ENCODE results near the gene SORL1. TPM values are rescaled to one million over a fixed set of nuclear protein-coding genes. Genes with fewer than 3 reads are reported as not detected.

The SORL1 gene
- total RNA-seq, 4 donors from 2014 or later: 3.0 to 12.3 (median 8.1) TPM

DNA sequence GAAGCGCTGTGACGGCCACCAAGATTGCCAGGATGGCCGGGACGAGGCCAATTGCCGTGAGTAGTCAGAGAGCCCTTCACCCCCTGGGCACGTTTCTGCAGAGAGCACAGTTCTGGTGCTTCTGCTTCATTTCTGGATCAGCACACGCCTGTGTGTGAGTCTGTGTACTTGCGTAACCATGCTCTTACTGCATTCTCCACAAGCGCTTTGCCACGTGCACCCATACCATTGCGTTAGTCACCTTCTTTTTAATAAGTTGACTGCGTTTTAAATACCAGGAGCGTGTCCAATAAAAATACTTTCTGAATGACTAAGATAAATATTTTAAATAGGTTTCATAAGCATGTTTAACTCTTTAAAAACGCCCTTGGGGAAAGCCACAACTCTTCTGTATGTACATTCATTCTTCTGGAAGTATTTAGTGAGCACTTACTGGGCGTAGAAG lies 143.6 kb downstream of the SORL1 start:
- Histone ChIP-seq H3K27me3 (no peaks in the 10 kb centered on the region), H3K36me3 (no peaks in the 10 kb centered on the region), H3K4me3 (no peak overlapping the region), H3K4me1 (peaks cover 0 to 57% (median 47%) of the 10 kb centered on the region in 4 donors), H3K27ac (replicated peaks in 1 of 4) (peak overlapping the region; percentile 66 to 82 (median 78)), H3K9me3 (no peaks in the 10 kb centered on the region)
- 55% methylated on average over 14 of the region's 15 CpGs for WGBS
- TF ChIP-seq POLR2AphosphoS5 (IDR thresholded peaks at IDR 0.05) (peak; percentile 89 to 91), EP300 (IDR thresholded peaks at IDR 0.05) (peak; percentile 86), POLR2A (IDR thresholded peaks at IDR 0.05; ENCODE audit: low read depth) (no peak)
- intact Hi-C loops (cut with DNase I): no loop called here
- no peak for DNase-seq (ENCODE audit: extremely low spot score)

DNA sequence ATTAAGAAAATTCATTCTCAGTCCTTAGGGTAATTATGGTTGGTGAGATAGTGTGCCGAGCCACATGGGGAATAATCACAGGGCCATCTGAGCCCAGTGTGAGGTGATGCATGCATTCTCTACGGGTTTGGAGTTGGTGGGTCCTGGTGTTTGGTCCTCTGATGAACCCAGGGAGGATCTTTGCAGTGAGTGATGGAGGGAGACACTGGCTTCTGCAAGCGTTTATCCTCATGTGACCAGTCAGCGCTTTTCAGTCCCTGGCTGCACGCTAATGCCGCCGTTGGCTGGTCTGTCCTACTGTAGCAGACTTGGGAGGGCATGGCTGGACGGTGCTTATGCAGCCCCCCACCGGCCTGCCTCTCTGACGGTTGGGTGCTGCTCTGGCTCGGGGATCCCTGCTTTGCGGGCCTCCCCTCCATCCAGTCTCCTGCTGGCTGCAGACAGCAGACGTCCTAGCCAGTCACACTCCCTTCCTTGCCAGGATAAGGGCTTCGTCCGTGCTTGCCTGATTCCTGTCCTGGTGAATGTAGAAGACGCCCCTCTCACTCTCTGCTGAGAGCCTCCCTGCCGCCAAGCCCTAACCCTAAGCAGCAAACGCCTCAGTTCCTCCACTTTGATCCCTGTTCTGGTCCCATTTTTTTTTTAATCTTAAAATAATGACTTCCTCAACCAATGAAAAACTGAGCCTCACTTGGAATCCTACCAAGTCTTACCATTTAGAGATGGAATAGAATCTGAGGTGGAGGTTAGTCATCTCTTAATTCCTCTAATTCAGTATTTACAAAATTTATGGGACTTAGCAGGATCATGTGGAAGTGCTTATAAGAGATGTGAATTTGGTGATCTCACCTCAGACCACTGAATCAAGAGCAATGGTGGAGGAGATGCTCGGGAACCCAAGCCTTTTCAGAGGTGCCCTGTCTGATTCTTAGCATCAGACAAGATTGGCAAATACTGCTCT lies 144.4 kb downstream of the SORL1 start:
- intact Hi-C loops (cut with DNase I): no loop called here
- no peaks in the 10 kb centered on the region for H3K36me3 ChIP-seq
- no peak for TF ChIP-seq POLR2AphosphoS5 (IDR thresholded peaks at IDR 0.05)
- no peak for TF ChIP-seq POLR2A (IDR thresholded peaks at IDR 0.05; ENCODE audit: low read depth)
- no peak for TF ChIP-seq EP300 (IDR thresholded peaks at IDR 0.05)
- TF ChIP-seq CTCF (IDR thresholded peaks at IDR 0.05): no peak
- DNase-seq (ENCODE audit: extremely low spot score): no peak
- no peaks in the 10 kb centered on the region for H3K9me3 ChIP-seq
- 80% methylated on average over 9 of the region's 19 CpGs for WGBS
- no peak overlapping the region for H3K4me3 ChIP-seq
- H3K27me3 ChIP-seq: no peaks in the 10 kb centered on the region
- H3K27ac ChIP-seq (replicated peaks in 1 of 4): peak overlapping the region; percentile 55 to 82 (median 78)
- H3K4me1 ChIP-seq: peaks cover 0 to 53% (median 43%) of the 10 kb centered on the region in 4 donors

DNA sequence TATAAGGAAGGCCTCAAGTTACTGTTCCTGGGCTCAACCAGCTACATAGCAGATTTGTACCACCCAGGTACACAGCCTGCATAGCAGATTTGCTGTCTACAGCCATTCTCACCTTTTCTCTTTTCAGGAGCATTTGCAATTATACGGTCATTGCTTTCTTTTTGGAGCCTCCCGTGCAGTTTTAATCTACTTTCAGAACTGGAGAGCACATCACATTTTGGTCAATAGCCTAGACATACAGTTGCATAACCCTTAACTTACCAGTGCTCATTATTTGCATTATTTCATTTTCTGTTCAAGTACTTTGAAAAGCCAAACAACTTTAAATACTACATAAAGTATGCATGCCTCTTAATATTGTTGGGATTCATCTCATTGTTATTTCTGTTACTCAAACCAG lies 151.2 kb downstream of the SORL1 start:
- DNase-seq (ENCODE audit: extremely low spot score): no peak
- no peaks in the 10 kb centered on the region for H3K9me3 ChIP-seq
- intact Hi-C loops (cut with DNase I): no loop called here
- H3K4me3 ChIP-seq: no peak overlapping the region
- H3K36me3 ChIP-seq: peaks cover 0 to 27% (median 7%) of the 10 kb centered on the region in 4 donors
- no peak overlapping the region for H3K27ac ChIP-seq (replicated peaks in 1 of 4)
- peaks cover 0 to 4% (median 2%) of the 10 kb centered on the region in 4 donors for H3K4me1 ChIP-seq
- H3K27me3 ChIP-seq: no peaks in the 10 kb centered on the region
- TF ChIP-seq POLR2AphosphoS5 (IDR thresholded peaks at IDR 0.05) (no peak), CTCF (IDR thresholded peaks at IDR 0.05) (no peak), EP300 (IDR thresholded peaks at IDR 0.05) (no peak)
- 61% methylated on average over 2 of the region's 2 CpGs for WGBS

DNA sequence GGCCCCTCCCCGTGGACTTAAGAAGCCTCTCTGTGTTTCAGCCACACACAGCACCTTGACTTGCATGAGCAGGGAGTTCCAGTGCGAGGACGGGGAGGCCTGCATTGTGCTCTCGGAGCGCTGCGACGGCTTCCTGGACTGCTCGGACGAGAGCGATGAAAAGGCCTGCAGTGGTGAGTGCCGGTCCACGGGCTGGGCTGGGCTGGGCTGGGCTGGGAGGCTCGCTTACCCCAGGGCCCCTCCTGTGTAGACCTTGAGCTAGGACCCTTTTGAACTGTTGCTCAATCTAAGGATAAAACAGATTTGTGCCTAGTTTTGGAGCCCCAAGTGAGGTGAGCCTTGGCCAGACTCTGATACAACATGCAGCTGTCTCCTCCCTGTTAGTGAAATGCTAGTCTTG lies 152.0 kb downstream of the SORL1 start:
- no peak for DNase-seq (ENCODE audit: extremely low spot score)
- Histone ChIP-seq H3K4me1 (peaks cover 0 to 4% (median 2%) of the 10 kb centered on the region in 4 donors), H3K27me3 (no peaks in the 10 kb centered on the region), H3K36me3 (peaks cover 0 to 35% (median 9%) of the 10 kb centered on the region in 4 donors), H3K9me3 (no peaks in the 10 kb centered on the region), H3K27ac (replicated peaks in 1 of 4) (no peak overlapping the region), H3K4me3 (no peak overlapping the region)
- 99% methylated on average over 12 of the region's 13 CpGs for WGBS
- intact Hi-C loops (cut with DNase I): no loop called here
- no peak for TF ChIP-seq EP300 (IDR thresholded peaks at IDR 0.05)
- TF ChIP-seq CTCF (IDR thresholded peaks at IDR 0.05): no peak
- no peak for TF ChIP-seq POLR2AphosphoS5 (IDR thresholded peaks at IDR 0.05)
- no peak for TF ChIP-seq POLR2A (IDR thresholded peaks at IDR 0.05; ENCODE audit: low read depth)

DNA sequence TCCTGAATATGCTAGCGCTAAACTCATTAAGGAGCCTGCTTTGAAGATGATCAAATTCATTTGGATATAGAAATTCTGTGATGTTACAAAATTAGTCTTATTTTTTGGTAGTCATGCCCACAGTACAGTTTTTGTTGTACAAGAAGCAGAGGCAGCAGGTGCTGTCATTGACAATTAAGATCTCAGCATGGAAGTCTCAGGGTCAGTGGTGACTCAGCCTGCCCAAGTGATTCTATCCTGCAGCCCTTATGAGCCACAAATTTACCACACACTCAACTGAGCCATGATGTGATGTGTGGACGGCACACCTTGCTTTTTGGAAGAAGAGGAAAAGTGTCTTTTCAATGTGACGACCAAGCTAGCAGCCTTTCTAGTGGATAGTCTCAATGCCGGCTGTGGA lies 154.2 kb downstream of the SORL1 start:
- Histone ChIP-seq H3K27ac (replicated peaks in 1 of 4) (no peak overlapping the region), H3K4me1 (peaks cover 0 to 4% (median 2%) of the 10 kb centered on the region in 4 donors), H3K9me3 (no peaks in the 10 kb centered on the region), H3K27me3 (no peaks in the 10 kb centered on the region), H3K4me3 (no peak overlapping the region), H3K36me3 (peaks cover 0 to 42% (median 9%) of the 10 kb centered on the region in 4 donors)
- DNase-seq (ENCODE audit: extremely low spot score): no peak
- no peak for TF ChIP-seq EP300 (IDR thresholded peaks at IDR 0.05)
- no peak for TF ChIP-seq POLR2AphosphoS5 (IDR thresholded peaks at IDR 0.05)
- TF ChIP-seq CTCF (IDR thresholded peaks at IDR 0.05): no peak
- TF ChIP-seq POLR2A (IDR thresholded peaks at IDR 0.05; ENCODE audit: low read depth): no peak
- intact Hi-C loops (cut with DNase I): no loop called here
- WGBS: 95% methylated on average over 4 of the region's 4 CpGs
